ENCODE measurements around the gene NUDC.
A peak's percentile ranks its signal among the peaks of the same experiment; 100 is the strongest.
"Not testable (repeated sequence)": the region's sequence is repeated elsewhere in the genome, so short reads cannot be mapped to it uniquely, and the experiment has no call there.

The NUDC gene

DNA sequence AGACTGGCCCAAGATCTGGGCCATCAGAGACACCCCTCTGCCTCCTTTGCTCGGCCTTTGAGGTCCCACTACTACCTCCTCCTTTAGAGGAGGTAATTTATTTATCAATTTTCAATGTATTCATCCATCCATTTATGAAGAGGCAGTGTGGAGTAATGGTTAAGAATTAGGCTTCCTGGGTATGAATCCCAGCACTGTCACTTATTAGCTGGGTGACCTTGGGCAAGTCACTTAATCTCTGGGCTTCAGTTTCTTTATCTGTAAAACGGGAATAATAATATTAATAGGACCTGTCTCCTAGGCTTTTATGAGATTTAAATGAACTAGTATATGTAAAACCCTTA is 9.4 kb upstream of the NUDC start:
- no peak for DNase-seq

DNA sequence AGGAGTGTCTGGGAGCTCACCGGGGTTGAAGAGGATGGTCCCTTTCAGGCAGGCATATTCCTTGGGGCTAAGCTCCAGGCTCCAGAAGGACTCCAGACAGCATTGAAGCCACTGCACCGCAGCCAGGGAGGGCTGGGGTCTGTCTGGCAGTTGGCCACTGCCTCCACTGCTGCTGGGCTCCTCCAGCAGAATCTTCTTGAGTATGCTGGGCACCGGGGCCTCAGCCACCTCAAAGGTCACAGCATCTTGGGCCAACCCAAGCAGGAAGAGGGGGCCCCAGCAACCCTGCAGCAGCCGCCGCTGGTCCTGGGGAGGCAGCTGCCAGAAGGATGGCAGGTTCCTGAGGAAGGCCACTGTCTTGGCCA is 8.2 kb upstream of the NUDC start:
- peak; percentile 17 for DNase-seq

DNA sequence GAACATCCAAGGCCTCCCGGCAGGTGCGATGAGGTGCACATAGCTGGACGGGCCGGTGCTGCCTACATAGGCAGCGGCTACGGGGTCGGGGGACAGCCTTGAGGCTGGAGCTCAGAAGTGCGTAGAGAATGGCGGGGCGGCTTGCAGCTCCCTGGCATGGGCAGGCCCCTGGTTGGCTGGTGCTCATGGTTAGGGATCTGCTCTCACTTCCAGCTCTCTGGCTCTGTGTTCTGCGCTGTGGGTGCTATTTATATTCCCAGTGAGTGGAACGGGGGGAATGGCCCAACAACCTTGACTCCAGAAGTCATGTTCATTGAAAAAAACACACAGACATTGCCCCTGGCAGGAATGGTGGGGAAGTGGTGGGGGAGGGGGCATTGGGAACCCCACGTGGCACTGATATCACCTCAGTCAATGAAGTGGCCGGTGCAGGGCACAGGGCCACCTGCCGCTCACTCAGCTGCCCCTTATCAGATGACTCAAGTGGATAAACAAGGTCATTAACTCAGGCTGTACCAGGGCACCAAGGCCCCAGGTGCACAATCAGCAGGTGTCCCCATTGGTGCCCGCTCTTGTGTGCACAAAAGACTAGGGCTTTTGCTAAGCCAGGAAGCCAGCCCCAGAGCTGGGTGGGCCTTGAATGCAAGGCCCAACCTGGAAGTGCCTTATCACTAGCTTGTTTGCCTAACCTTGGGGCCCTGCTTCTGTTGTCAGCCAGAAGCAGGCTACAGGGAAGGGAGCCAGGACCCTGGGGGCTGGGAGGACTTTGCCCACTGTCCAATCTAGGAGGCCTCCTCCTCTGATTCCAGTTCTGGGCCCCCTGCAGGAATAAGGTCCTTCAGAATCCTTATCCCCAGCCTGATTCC is 7.6 kb upstream of the NUDC start, which contains the start of gene NR0B2:
NR0B2 (minus strand) TSS at position 222 of the 866 bp plus-strand sequence; CDS start at position 187, 35 bp downstream.
- peak; percentile 92 for DNase-seq

DNA sequence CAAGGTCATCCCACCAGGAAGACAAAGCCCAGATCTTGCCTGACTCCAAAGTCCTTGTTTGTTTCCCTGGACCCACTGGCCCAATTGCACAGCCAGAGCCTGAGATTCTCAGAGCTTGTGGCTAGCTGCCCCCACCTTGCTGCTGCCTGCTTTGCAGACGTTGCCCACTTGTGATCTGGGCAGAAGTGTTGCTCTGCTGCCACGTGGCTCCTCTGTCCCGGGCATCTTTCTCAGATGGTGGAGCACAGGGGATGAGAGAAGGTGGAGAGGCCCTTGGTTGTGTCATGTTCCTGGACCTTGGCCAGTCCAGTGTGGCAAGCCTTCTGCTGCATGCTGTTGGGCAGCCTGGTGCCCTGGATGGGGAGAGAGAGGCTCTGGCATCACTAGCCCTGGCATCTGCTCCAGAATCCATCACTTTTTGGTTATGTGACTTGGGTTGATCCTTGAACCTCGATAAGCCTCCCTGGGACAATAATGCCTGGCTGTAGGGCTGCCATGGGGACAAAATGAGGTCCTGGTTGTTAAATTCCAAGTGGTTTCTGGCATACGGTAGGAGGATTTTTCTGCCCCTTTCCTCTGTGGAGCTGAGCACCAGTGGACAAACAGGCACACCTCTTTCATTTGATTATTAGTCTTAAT is 6.2 kb upstream of the NUDC start:
- DNase-seq: no peak

DNA sequence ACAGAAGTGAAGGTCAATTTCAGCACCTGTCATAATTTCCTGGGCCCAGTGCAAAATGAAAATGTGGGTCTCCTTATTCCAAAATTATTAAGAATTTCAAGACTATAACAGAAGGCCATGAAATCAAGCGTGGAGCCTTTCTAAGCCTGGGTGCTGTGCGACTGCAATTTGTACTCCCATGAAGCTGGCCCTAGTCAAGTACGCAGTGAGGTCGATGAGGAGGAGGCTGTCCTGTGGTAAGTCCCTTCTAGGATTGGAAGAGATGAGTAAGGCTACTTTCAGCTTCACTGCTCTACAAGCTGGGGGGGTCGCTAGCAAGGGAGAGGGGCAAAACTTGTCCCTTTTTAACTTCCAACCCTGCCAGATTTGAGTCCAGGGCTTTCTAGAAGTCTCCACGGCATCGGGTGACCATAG is 410 bp upstream of the NUDC start:
- DNase-seq: no peak

DNA sequence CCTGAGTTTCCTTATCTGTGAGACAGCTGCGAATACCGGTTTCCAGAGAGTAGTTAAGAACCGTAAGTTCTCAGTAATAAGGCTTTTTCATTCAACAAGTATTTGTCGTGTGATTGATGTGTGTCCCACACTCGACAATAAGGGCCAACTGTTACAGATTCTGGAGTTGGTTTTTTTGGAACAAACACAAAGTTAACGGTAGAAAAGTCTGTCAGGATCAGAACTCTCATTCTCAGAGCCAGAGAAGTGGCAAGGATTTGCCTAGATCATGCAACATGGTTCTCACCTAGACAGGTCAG is 837 bp downstream of the NUDC start:
- DNase-seq: no peak

DNA sequence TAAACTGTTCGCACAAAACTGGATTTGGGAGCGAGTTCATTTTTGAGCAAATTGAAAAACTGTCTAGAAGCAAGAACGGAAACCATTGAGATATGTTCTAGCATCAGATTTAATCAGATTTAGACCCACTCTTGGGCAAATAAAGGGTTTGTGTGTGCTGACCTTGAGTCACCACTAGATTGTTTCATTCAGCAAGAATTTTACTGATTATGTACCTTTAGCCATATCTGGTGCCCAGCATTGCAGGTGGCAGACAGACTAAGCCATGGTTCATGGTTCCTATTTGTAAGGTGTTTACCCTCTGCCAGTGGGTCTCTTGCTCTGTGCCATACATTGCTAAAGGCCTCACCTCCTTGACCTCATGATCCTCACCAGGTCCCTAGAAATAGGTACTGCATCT is 1.4 kb downstream of the NUDC start:
- no peak for DNase-seq

DNA sequence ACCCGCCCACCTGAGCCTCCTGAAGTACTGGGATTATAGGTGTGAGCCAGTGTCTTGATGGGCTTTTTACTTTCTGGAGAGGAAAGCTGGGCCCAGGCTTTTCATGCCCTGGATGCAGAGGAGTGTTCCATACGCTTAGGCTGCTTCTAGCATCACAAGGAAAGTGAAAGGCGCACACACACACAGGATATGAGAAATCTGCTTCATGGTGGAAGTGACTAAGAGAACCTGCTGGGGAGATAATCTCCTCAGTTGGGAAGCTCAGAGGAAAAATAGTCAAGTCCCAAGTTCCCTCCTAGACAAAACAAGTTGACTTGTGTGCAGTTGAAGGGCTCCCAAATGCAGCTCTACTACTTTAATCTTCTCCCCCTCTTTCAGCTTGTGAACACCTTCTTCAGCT is 2.2 kb downstream of the NUDC start:
- no peak for DNase-seq

DNA sequence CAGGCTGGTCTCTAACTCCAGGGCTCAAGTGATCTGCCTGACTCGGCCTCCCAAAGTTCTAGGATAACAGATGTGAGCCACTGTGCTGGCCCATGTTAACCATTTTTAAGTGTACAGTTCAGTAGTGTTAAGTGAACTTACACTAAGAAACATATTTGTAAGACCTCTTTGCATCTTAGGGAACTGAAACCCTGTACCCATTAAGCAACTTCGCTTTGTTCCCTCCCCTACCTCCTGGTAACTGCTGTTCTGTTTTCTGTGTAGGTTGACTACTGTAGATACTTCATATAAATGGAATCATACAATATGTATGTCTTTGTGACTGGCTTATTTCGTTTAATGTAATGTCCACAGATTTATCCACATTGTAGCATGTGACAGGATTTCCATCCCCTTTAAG is 11.0 kb downstream of the NUDC start:
- no peak for DNase-seq

DNA sequence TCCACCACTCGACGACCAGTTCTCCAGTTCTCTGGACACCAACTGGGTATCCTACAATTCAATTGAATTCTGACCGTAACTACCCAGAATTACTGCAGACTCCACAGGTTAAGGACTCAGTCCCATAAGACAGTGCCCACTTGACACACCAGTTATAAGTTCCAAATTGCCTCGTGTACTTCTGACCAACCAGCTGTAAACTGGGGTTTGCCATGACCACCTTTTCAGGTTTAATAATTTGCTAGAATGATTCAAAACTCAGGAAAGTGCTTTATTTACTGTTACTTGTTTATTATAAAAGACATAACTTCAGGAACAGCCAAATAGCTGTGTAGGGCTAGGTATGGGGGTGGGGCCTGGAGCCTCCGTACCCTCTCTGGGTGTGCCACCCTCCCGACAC is 15.3 kb downstream of the NUDC start:
- DNase-seq: no peak

DNA sequence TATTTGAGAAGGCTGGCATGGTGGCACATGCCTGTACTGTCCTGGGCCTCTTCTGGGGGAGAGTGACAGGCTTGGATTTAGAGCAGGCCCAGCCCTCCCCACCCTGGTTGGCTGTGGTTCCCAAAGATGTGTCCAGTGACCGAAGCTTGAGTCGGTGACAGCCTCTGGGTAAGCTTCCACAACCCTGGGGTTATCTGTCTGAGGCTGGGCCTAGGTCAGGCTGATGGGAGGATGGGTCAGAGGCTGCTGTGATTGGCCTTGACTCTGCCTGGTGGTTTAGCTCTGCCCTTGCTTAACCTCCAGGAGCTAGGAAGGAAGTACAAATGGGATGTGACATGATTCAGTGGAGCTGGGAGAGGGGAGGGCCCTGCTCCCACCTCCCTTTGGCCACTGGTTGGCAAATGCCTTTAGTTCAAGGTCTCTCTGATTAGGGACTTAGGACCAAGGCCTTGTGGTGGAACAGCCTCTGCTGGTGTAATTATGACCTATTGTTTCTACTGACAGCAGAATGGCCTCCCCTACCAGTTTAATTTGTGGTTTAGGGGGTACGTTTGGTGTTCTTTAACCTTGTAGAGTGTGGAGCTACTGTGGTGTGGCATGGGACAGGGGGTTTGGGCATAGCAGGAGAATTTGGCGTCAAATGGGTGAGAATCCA is 16.6 kb downstream of the NUDC start:
- no peak for DNase-seq

DNA sequence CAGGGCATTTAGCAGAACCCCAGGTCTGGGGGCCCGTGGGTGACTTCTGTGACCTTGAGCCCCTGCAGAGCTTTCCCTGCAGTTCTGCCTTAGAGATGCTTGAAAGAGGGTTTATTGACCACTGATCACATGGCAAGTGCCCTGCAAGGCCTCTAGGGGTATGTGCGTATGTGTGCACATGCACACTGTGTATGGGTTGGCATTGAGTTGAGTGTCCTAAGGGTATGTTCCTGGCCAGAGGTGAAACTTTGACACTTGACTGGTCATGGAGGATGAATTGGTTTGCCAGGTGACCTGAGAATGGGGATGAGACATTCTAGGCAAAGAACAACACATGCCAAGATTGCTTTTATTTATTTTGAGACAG is 17.1 kb downstream of the NUDC start:
- DNase-seq: no peak

DNA sequence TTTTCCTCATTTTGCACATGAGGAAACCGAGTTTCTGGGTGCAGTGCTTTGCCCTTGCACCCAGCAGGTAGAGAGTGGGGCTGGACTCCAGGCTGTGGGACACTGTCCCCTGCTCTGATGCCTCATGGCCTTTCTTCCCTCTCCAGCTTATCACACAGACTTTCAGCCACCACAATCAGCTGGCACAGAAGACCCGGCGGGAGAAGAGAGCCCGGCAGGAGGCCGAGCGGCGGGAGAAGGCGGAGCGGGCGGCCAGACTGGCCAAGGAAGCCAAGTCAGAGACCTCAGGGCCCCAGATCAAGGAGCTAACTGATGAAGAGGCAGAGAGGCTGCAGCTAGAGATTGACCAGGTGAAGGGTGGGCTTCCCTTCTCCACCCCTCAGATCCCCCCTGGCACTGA is 19.8 kb downstream of the NUDC start:
- no peak for DNase-seq

DNA sequence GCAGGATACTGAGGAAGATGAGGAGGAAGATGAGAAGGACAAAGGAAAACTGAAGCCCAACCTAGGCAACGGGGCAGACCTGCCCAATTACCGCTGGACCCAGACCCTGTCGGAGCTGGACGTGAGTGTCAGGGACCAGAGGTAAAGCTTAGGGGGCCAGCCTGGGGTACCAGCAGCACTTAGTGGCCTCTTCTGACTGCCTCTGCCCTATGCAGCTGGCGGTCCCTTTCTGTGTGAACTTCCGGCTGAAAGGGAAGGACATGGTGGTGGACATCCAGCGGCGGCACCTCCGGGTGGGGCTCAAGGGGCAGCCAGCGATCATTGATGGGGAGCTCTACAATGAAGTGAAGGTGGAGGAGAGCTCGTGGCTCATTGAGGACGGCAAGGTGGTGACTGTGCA is 21.1 kb downstream of the NUDC start:
- no peak for DNase-seq

DNA sequence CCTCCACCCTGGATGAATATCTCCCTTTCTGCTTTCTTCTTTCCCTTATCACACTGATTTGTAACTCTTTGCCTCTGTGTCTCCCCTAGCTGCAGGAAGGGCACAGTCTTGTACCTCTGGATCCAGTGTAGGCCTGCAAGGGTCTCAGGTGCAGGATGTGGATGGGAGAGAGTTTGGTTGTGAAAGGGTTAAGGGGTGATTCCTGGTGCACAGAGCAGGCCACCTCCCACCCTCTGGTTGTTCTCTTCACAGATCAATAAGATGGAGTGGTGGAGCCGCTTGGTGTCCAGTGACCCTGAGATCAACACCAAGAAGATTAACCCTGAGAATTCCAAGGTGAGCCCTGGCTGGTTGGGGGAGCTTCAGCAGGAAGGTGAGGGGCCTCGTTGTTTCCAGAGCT is 23.6 kb downstream of the NUDC start:
- DNase-seq: no peak

DNA sequence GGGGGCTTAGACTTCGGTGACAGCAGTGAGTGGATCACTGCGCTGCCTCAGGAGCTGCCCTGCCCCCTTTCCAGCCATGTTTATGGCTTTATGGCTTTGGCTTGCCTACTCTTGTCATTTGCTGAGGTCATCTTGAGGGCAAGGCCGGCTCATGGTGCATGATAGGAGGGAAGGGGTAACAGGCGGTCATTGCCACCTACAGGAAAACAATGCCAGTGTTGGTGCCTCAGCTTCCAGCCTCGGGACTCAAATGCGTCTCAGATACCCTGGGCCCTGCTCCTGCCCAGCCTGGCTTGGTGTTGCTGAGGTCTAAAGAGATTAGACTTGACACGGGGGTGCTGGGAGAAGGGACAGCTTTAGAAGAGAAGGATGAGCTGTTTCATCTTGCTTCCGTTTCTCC is 24.2 kb downstream of the NUDC start:
- DNase-seq: no peak

DNA sequence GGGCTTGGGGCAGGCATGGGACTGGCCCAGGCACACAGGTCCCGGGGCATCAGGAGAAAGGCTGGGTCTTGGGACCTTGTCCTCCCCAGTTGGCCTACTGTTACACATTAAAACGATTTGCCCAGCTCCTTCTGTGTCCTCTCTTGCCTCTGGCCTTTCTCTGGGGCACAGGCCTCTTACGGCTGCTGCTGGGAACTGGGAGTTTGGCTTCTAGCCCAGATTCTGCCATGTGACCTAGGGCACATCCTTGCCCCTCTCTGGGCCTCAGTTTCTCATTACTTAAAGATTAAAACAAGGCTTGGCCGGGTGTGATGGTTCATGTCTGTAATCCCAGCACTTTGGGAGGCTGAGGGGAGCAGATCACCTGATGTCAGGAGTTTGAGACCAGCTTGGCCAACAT is 24.7 kb downstream of the NUDC start:
- DNase-seq: no peak

DNA sequence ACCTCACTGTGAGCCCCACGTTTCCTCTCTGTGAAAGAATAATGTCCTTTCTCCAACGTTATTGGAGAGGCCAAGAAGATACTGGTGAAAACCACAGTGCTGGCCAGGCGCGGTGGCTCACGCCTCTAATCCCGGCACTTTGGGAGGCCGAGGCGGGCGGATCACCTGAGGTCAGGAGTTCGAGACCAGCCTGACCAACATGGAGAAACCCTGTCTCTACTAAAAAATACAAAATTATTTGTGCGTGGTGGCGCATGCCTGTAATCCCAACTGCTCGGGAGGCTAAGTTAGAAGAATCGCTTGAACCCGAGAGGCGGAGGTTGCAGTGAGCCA is 27.1 kb downstream of the NUDC start:
- DNase-seq: not testable (repeated sequence)

DNA sequence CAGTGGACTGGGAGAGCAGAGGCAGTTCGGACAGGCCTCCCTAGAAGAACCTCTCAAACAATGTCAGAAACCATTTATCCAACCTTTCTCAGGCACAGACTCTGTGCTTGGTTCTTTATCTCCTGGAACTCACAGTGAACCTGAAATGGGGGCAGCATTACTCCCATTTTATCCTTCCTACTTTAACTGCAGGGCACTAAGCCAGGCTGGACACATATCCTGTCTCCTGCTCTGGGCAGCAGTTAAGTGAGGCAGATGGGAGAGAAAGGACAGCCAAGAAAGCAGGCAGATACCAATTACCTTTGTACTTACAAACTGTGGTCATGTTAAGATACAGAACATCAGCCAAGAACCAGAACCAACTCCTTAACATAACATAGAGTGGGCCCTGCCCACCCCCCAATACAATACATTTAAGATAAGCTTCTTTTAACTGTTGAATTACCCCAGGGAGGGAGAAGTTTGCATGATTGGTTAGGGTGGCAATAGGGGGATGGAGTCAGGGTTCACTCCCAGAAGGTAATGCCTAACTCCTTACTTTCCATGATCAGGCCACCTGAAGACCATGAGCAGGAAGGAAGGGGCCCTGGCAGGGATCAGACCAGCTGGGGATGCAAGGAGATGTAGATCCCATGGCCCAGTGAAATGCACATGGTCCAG is 27.9 kb downstream of the NUDC start:
- DNase-seq: no peak

DNA sequence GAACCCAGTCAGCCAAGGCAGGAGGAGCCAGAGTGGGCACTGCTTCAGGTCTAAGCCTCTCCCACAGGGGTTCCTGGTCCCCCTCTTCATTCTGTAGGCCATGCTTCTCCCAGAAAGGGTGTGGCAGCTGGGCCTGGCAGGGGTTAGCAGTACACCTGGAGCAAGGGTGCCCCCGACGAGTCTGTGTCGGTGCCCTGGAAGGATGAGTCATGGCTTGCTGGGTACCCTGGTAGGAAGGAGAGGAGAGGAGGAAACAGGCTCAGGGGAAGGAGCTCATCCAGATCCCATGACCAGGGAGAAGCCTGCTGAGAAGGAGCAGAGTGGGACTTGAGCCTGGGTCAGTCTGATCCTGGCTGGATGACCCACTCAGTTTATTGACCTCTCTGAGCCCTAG is 28.4 kb downstream of the NUDC start:
- peak; percentile 7 for DNase-seq

DNA sequence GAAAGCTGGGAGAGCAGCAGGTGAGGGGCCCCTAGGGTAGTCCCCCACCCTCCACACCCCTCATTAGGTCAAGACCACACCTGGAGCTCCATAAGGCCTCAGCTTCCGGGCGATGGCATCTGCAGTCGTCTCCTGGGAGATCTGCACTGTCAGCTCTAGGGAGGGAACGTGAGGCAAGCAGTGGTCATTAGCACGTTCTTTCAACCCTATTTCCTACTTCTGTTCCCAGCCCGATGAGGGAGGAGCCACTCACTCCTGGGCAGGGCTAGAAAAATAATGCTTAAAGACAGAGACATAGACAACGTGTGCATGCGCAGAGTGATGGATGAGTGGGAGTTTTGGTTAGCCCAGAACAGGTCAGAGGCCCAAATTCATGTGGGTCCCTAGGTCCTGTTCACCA is 29.1 kb downstream of the NUDC start:
- no peak for DNase-seq

DNA sequence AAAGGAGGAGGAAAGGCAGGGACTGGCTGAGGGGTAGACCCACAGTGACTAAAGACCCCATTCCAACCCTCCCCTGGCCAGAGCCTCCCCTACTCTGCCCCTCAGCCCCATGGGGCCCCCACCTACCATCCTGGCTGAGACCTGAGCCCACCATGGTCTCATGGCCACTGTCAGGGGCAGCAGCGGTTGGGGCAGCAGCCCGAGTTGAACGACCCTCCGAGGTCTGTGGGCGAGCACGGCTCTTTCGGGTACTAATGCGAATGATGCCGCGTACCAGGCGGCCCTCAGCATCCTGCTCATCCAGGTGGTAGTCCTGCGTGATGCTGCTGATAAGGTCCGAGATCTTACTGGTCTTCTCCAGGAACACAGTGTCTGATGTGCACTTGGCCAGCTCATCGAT is 29.7 kb downstream of the NUDC start:
- DNase-seq: no peak

DNA sequence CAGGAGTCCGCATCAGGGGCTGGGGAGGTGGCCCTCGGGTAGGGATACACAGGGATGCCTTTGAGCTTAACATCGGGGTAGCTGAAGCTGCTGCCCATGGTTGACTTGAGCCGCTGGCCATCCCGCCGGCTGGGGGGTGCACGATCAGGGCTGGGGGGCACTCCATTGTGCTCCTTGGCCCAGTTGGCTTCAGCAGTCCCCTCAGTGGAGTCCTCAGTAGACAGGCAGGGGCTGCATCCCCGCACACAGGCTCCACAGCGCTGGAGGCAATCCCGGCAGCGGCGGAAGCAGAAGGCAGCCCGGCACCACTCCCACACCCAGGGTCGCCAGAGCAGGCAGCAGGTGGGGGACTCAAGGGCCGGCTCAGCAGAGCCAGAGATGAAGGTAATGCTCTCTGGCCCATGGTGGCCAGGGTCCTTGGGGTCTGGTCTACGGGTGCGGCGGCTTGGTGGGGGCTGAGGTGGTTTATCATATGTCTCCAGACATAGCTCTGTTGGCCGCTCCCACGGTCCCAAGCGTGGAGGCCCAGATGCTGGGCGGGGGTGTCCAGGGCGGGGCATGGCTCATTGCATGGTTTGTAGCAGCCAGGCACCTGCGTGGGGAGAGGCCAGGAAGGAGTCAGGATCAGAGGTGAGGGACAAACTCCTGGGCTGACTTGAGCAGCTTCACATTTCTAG is 30.4 kb downstream of the NUDC start:
- no peak for DNase-seq

DNA sequence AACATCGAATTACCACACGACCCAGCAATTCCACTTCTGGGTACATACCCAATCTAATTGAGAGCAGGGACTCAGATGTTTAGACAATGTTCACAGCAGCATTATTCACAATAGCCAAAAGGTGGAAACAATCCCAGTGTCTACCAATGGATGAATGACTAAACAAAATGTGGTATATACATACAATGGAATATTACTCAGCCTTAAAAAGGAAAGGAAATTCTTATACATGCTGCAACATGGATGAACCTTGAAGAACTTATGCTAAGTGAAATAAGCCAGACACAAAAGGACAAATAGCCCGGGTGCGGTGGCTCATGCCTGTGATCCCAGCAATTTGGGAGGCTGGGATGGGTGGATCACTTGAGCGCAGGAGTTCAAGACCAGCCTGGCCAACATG is 31.8 kb downstream of the NUDC start:
- DNase-seq: no peak
